Activated T-cell treated with anti-CD3 and anti-CD28 coated beads, Interleukin-2, amount 50 U/mL, for 24 hours (primary cell): ENCODE measurements around the gene TBC1D16.

Experiments used
- DNase-seq: peaks from one replicate; pipeline ENCODE4 v3.0.0-alpha.2; 2020
- H3K27ac Mint-ChIP-seq: 2 replicates; pipeline ENCODE4 v1.8.0; 2020; ENCODE audit warnings: mild to moderate bottlenecking, mixed read lengths
- H3K27me3 Mint-ChIP-seq: 2 replicates; pipeline ENCODE4 v1.8.0; 2020; ENCODE audit warnings: mixed read lengths
- H3K36me3 Mint-ChIP-seq: 2 replicates; pipeline ENCODE4 v1.8.0; 2020; ENCODE audit warnings: low read depth, mixed read lengths
- H3K4me1 Mint-ChIP-seq: 2 replicates; pipeline ENCODE4 v1.8.0; 2020; ENCODE audit warnings: low read depth, mixed read lengths
- H3K4me3 Mint-ChIP-seq: 2 replicates; pipeline ENCODE4 v1.8.0; 2020; ENCODE audit warnings: mild to moderate bottlenecking, moderate library complexity, mixed read lengths
- H3K9me3 Mint-ChIP-seq: 2 replicates; pipeline ENCODE4 v1.8.0; 2020; ENCODE audit warnings: mixed read lengths

Gene TBC1D16

GRCh38 chr17:80024206-80024972 is 11.3 kb downstream of the TBC1D16 start:
- Mint-ChIP-seq H3K27me3 (no peaks in the 10 kb centered on the region), H3K4me3 (no peak overlapping the region), H3K4me1 (peaks cover 2% of the 10 kb centered on the region), H3K9me3 (no peaks in the 10 kb centered on the region), H3K27ac (no peak overlapping the region), H3K36me3 (no peaks in the 10 kb centered on the region)
- no peak for DNase-seq

DNA sequence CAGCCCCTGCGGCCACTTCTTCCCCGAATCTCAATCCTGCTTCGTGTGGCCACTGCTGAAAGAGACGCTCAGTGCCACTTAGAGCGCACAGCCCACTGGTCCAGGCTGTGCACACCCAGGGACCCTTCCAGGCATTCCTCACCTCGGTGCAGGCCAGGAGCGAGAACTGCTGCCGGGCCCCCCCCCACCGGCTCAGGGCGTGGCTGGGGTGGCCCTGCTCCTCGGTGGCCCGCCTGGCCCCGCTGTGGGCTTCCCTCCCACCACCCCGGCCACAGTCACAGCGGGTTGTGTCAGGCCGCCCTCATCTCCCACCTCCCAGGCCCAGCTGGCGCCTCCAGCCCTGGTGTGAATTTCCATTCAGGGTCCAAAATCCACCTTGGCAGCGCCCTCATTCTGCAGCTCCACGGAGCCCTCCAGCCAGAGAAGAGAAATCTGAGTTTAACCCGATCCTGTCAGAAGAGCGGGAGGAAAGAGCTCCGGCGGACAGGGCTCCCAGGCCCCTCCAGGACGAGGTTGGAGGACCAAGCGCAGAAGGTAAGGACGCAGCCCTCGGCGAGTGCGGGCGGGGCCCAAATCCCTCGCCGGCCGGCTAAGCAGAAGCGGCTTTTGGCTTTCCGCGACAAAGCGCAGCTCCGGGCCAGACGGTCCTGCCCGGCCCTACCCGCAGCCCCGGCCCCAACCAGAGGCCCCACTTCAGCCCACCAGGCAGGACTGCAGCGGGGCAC is 12.0 kb downstream of the TBC1D16 start:
- no peak for DNase-seq
- no peaks in the 10 kb centered on the region for H3K9me3 Mint-ChIP-seq
- no peaks in the 10 kb centered on the region for H3K36me3 Mint-ChIP-seq
- no peaks in the 10 kb centered on the region for H3K27me3 Mint-ChIP-seq
- H3K27ac Mint-ChIP-seq: no peak overlapping the region
- H3K4me3 Mint-ChIP-seq: no peak overlapping the region
- H3K4me1 Mint-ChIP-seq: no peaks in the 10 kb centered on the region

- Mint-ChIP-seq H3K27ac (peak overlapping the region; percentile 1), H3K4me1 (no peaks in the 10 kb centered on the region), H3K4me3 (no peak overlapping the region), H3K36me3 (no peaks in the 10 kb centered on the region), H3K27me3 (no peaks in the 10 kb centered on the region), H3K9me3 (no peaks in the 10 kb centered on the region)
- no peak for DNase-seq
Observed at GRCh38 chr17:80021600-80021999, 14.1 kb downstream of the TBC1D16 start.

GRCh38 chr17:80018917-80019651 is 16.6 kb downstream of the TBC1D16 start:
- no peak for DNase-seq
- H3K4me3 Mint-ChIP-seq: no peak overlapping the region
- H3K36me3 Mint-ChIP-seq: no peaks in the 10 kb centered on the region
- H3K27ac Mint-ChIP-seq: no peak overlapping the region
- H3K9me3 Mint-ChIP-seq: no peaks in the 10 kb centered on the region
- no peaks in the 10 kb centered on the region for H3K27me3 Mint-ChIP-seq
- no peaks in the 10 kb centered on the region for H3K4me1 Mint-ChIP-seq

DNA sequence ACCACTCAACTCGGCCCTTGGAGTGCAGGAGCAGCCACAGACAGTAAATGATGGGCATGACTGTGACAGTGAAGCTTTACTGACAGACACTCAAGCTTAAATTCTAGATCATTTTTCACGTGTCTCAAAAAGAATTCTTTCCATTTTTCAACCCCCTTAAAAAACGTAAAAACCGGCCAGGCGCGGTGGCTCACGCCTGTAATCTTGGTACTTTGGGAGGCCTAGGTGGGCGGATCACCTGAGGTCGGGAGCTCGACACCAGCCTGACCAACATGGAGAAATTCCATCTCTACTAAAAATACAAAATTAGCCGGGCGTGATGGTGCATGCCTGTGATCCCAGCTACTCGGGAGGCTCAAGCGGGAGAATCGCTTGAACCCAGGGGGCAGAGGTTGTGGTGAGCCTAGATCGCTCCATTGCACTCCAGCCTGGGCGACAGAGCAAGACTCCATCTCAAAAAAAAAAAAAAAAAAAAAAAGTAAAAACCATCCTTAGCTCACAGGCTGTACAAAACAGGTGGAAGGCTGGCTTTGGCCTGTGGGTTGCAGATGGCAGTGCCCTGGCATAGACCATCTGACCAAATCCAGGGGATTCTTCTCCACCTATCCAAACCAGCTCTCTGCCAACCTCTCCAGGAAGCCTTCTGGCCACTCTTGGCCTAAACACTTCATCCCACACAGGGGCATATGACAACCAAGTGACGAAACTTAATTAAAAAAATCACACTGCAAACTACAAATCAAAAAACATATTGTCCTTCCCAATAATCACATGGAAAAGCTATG is 18.3 kb downstream of the TBC1D16 start:
- H3K27ac Mint-ChIP-seq: no peak overlapping the region

GRCh38 chr17:80012765-80013741 is 22.6 kb downstream of the TBC1D16 start:
- H3K9me3 Mint-ChIP-seq: no peaks in the 10 kb centered on the region
- peaks cover 2% of the 10 kb centered on the region for H3K4me1 Mint-ChIP-seq
- no peaks in the 10 kb centered on the region for H3K36me3 Mint-ChIP-seq
- no peaks in the 10 kb centered on the region for H3K27me3 Mint-ChIP-seq
- no peak for DNase-seq
- H3K4me3 Mint-ChIP-seq: no peak overlapping the region
- H3K27ac Mint-ChIP-seq: no peak overlapping the region

More for the DNA sequence above, 18.3 kb downstream of the TBC1D16 start:
- Mint-ChIP-seq H3K4me1 (no peaks in the 10 kb centered on the region), H3K36me3 (no peaks in the 10 kb centered on the region), H3K4me3 (no peak overlapping the region), H3K27me3 (no peaks in the 10 kb centered on the region), H3K9me3 (no peaks in the 10 kb centered on the region)
- no peak for DNase-seq

- no peaks in the 10 kb centered on the region for H3K27me3 Mint-ChIP-seq
- H3K4me3 Mint-ChIP-seq: no peak overlapping the region
- H3K4me1 Mint-ChIP-seq: peaks cover 2% of the 10 kb centered on the region
- no peak overlapping the region for H3K27ac Mint-ChIP-seq
- no peak for DNase-seq
- H3K9me3 Mint-ChIP-seq: no peaks in the 10 kb centered on the region
- H3K36me3 Mint-ChIP-seq: no peaks in the 10 kb centered on the region
Observed at GRCh38 chr17:80011989-80012555, 23.6 kb downstream of the TBC1D16 start.

DNA sequence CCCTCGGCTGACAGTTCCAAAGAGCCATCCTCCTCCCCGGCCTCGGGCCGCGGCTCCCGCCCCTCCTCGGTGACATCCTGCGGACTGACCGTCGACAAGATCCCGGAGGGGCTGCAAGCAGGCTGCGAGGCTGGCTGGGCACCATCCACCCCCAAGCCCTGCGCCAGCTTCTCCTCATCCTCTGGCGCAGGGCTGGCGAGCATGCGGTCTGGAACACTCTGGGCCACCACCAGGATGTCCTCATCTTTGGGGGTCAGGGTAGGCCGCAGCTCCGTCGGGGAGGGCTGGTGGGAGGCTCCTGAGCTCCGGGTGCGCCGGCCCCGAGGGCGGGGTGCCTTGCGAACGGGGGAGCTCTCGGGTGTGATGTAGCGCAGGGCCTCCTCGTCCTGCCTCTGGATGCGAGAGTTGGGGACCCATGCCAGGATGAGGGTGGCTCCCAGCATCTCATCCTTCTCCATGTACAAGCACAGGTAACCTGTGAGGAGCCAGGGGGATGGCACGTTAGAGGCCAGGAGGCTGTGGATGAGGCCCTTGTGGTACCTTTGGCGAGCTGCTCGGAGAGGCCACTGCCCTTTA is 25.3 kb downstream of the TBC1D16 start:
- H3K4me3 Mint-ChIP-seq: no peak overlapping the region
- no peaks in the 10 kb centered on the region for H3K27me3 Mint-ChIP-seq
- peaks cover 7% of the 10 kb centered on the region for H3K4me1 Mint-ChIP-seq
- no peaks in the 10 kb centered on the region for H3K36me3 Mint-ChIP-seq
- H3K27ac Mint-ChIP-seq: no peak overlapping the region
- H3K9me3 Mint-ChIP-seq: no peaks in the 10 kb centered on the region
- no peak for DNase-seq

DNA sequence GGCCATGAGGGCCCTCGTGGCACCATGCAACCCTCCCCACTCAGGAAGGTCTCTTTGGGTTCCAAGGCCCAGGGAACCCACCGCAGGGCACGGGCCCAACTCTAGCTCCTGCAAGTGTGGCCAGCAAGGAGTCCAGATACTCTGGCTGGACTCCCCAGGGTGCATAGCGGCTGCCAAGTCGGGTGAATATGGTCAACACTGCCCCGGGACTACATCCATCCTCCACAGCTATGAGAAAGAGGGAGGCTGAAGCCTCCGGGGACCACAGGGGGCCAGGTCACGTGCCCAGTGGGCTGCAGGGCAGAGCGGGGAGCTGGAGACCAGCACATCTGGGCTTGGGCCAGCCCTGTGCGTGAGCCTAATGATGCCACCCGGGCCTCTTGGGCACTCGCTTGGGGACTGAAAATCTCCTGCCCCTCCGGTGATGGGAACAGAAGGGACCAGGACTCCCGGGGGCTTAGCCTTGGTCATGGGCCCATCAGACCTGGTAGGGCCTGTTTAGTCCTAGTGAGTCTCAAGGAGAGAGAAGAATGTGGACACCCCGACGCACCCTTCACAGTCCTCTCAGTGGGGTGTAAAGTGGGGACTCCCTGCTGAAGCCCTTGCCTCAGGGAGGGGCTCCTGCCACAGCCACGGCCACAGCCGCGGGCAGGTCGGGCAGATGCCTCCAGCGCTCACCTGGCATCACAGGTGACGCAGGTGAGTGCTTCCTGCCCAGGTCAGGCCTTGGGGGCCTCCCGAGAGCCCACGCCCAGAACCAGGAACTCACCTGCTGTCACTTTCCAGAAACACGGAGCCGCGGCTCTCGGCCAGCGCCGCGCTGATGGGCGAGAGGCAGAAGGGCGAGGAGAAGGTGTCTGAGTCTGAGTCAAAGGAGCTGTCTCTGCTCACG is 26.0 kb downstream of the TBC1D16 start:
- no peaks in the 10 kb centered on the region for H3K36me3 Mint-ChIP-seq
- DNase-seq: no peak
- no peak overlapping the region for H3K4me3 Mint-ChIP-seq
- no peaks in the 10 kb centered on the region for H3K27me3 Mint-ChIP-seq
- H3K9me3 Mint-ChIP-seq: no peaks in the 10 kb centered on the region
- peaks cover 7% of the 10 kb centered on the region for H3K4me1 Mint-ChIP-seq
- no peak overlapping the region for H3K27ac Mint-ChIP-seq

GRCh38 chr17:80008848-80009247 is 26.8 kb downstream of the TBC1D16 start:
- no peaks in the 10 kb centered on the region for H3K36me3 Mint-ChIP-seq

DNA sequence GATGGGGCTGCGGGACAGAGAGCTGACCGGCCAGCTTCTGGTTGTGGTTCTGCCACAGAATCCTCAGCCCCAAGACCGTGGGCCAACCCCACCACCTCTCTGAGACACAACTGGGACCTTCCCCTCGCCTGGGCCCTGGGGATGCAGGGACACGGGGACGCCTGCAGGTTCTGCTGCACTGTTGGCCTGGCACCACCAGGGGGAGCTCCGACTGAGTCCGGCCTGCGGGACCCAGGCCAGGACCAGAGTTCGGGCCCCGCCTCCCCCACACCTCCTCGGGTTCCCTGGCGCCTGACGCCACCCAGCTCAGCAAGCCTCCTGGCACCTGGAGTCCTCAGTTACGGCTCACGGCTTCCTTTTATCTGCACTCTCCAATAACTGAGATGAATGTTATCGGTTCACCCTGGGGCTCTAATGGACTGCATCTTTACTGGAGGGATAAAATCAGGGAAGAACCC is 27.3 kb downstream of the TBC1D16 start:
- DNase-seq: peak; percentile 87
- H3K4me3 Mint-ChIP-seq: no peak overlapping the region
- no peak overlapping the region for H3K27ac Mint-ChIP-seq

More at GRCh38 chr17:80008848-80009247, 26.8 kb downstream of the TBC1D16 start:
- H3K9me3 Mint-ChIP-seq: no peaks in the 10 kb centered on the region
- peaks cover 7% of the 10 kb centered on the region for H3K4me1 Mint-ChIP-seq
- no peak overlapping the region for H3K27ac Mint-ChIP-seq
- H3K27me3 Mint-ChIP-seq: no peaks in the 10 kb centered on the region
- DNase-seq: no peak
- no peak overlapping the region for H3K4me3 Mint-ChIP-seq

GRCh38 chr17:80007939-80008338 is 27.7 kb downstream of the TBC1D16 start:
- H3K9me3 Mint-ChIP-seq: no peaks in the 10 kb centered on the region
- no peaks in the 10 kb centered on the region for H3K27me3 Mint-ChIP-seq
- H3K4me1 Mint-ChIP-seq: peaks cover 7% of the 10 kb centered on the region
- H3K27ac Mint-ChIP-seq: no peak overlapping the region
- no peak overlapping the region for H3K4me3 Mint-ChIP-seq
- H3K36me3 Mint-ChIP-seq: no peaks in the 10 kb centered on the region
- DNase-seq: no peak

More for the DNA sequence above, 27.3 kb downstream of the TBC1D16 start:
- no peaks in the 10 kb centered on the region for H3K9me3 Mint-ChIP-seq
- no peaks in the 10 kb centered on the region for H3K36me3 Mint-ChIP-seq
- peaks cover 7% of the 10 kb centered on the region for H3K4me1 Mint-ChIP-seq
- H3K27me3 Mint-ChIP-seq: no peaks in the 10 kb centered on the region
